OCI-LY1 (cell line): ENCODE measurements around the gene SEMA6B.

Source experiments
- H2AFZ ChIP-seq: fragments of 200-600 bp; sonication (generic), shearing (Covaris generic); 2 replicates; pipeline ENCODE4 v1.6.0; 2014; ENCODE audit warnings: antibody characterized with exemption, mild to moderate bottlenecking, low read length
- H3F3A ChIP-seq: fragments of 200-600 bp; sonication (generic), shearing (Covaris generic); 2 replicates; pipeline ENCODE4 v1.6.0; 2014; ENCODE audit warnings: mild to moderate bottlenecking, antibody characterized with exemption, low read length, moderate library complexity; ENCODE audit not compliant: insufficient read depth
- H3K27ac ChIP-seq: fragments of 200-600 bp; sonication (generic); 2 replicates; pipeline ENCODE4 v1.5.1; 2014; ENCODE audit warnings: low read length, mixed run types, mild to moderate bottlenecking, low read depth; ENCODE audit not compliant: poor library complexity, severe bottlenecking
- H3K27me3 ChIP-seq: fragments of 200-600 bp; sonication (generic); 2 replicates; pipeline ENCODE4 v1.6.0; 2014; ENCODE audit warnings: antibody characterized with exemption, mild to moderate bottlenecking, low read length, moderate library complexity; ENCODE audit not compliant: insufficient read depth
- H3K36me3 ChIP-seq: fragments of 200-600 bp; sonication (generic); 2 replicates; pipeline ENCODE4 v1.6.1; 2014; ENCODE audit warnings: mild to moderate bottlenecking, antibody characterized with exemption, low read length, moderate library complexity, mixed read lengths; ENCODE audit not compliant: insufficient read depth
- H3K4me1 ChIP-seq: fragments of 200-600 bp; sonication (generic); 2 replicates; pipeline ENCODE4 v1.5.1; 2014; ENCODE audit warnings: mild to moderate bottlenecking, low read length, moderate library complexity; ENCODE audit not compliant: insufficient read depth, severe bottlenecking
- H3K4me2 ChIP-seq: fragments of 200-600 bp; sonication (generic), shearing (Covaris generic); 2 replicates; pipeline ENCODE4 v1.6.1; 2014; ENCODE audit warnings: low read length
- H3K4me3 ChIP-seq: fragments of 200-600 bp; sonication (generic); 2 replicates; pipeline ENCODE4 v1.5.1; 2014; ENCODE audit warnings: low read length, low read depth, mild to moderate bottlenecking, mixed read lengths; ENCODE audit not compliant: poor library complexity, severe bottlenecking
- H3K79me2 ChIP-seq: fragments of 200-600 bp; shearing (Covaris generic); 2 replicates; pipeline ENCODE4 v1.6.1; 2016; ENCODE audit warnings: mixed run types, low read length, mixed read lengths; ENCODE audit not compliant: insufficient read depth
- H3K9ac ChIP-seq: fragments of 200-600 bp; sonication (generic), shearing (Covaris generic); 2 replicates; pipeline ENCODE4 v1.6.1; 2014; ENCODE audit warnings: mild to moderate bottlenecking, low read length, mixed read lengths
- H3K9me2 ChIP-seq: fragments of 200-600 bp; sonication (generic), shearing (Covaris generic); 2 replicates; pipeline ENCODE4 v1.6.1; 2014; ENCODE audit warnings: low read depth, mild to moderate bottlenecking, low read length, mixed read lengths
- H3K9me3 ChIP-seq: fragments of 200-600 bp; shearing (Covaris generic); 2 replicates; pipeline ENCODE4 v1.6.1; 2014; ENCODE audit warnings: low read length, mixed read lengths
- H4K20me1 ChIP-seq: fragments of 200-600 bp; sonication (generic), shearing (Covaris generic); 2 replicates; pipeline ENCODE4 v1.6.0; 2016; ENCODE audit warnings: mild to moderate bottlenecking, low read length; ENCODE audit not compliant: insufficient read depth
- CTCF ChIP-seq: fragments of 200-600 bp; sonication (generic), shearing (Covaris generic); IDR thresholded peaks from 2 replicates; pipeline ENCODE4 v1.5.1; 2017; ENCODE audit warnings: mild to moderate bottlenecking, antibody characterized with exemption, low read length, moderate library complexity, mixed read lengths
- EZH2 ChIP-seq: fragments of 200-600 bp; sonication (generic), shearing (Covaris generic); IDR thresholded peaks from 2 replicates; pipeline ENCODE4 v1.8.0; 2017; ENCODE audit warnings: borderline replicate concordance, mixed run types, mild to moderate bottlenecking, antibody characterized with exemption, low read length, moderate library complexity, mixed read lengths

SEMA6B gene

GRCh38 chr19:4515732-4516131 is 43.8 kb downstream of the SEMA6B start:
- Histone ChIP-seq H3K4me2 (no peak overlapping the region), H2AFZ (no peak overlapping the region), H3K36me3 (no peaks in the 10 kb centered on the region), H3K9ac (no peak overlapping the region), H3K4me1 (no peaks in the 10 kb centered on the region), H3K9me2 (no peaks in the 10 kb centered on the region), H4K20me1 (no peaks in the 10 kb centered on the region), H3K27ac (no peak overlapping the region), H3K9me3 (no peaks in the 10 kb centered on the region), H3F3A (no peaks in the 10 kb centered on the region), H3K27me3 (no peaks in the 10 kb centered on the region), H3K79me2 (no peaks in the 10 kb centered on the region), H3K4me3 (no peak overlapping the region)
- TF ChIP-seq EZH2 (no peak), CTCF (no peak)

GRCh38 chr19:4513248-4513647 is 46.2 kb downstream of the SEMA6B start:
- H3K79me2 ChIP-seq: no peaks in the 10 kb centered on the region
- no peaks in the 10 kb centered on the region for H3K9me2 ChIP-seq
- H3F3A ChIP-seq: no peaks in the 10 kb centered on the region
- no peak overlapping the region for H3K27ac ChIP-seq
- H3K4me3 ChIP-seq: no peak overlapping the region
- TF ChIP-seq CTCF: no peak
- no peak for TF ChIP-seq EZH2
- no peaks in the 10 kb centered on the region for H3K27me3 ChIP-seq
- no peaks in the 10 kb centered on the region for H3K4me1 ChIP-seq
- no peak overlapping the region for H2AFZ ChIP-seq
- no peaks in the 10 kb centered on the region for H4K20me1 ChIP-seq
- no peaks in the 10 kb centered on the region for H3K36me3 ChIP-seq
- H3K4me2 ChIP-seq: no peak overlapping the region
- H3K9me3 ChIP-seq: no peaks in the 10 kb centered on the region
- no peak overlapping the region for H3K9ac ChIP-seq

GRCh38 chr19:4512070-4512469 is 47.4 kb downstream of the SEMA6B start:
- H3K27ac ChIP-seq: no peak overlapping the region
- TF ChIP-seq CTCF (no peak), EZH2 (no peak)
- H3K9me2 ChIP-seq: no peaks in the 10 kb centered on the region
- H3K4me2 ChIP-seq: no peak overlapping the region
- H3K27me3 ChIP-seq: no peaks in the 10 kb centered on the region
- no peaks in the 10 kb centered on the region for H3K4me1 ChIP-seq
- H3K36me3 ChIP-seq: 0 out of 2 replicates have a peak, but pooled peaks cover under 1% of the 10 kb centered on the region
- H3K79me2 ChIP-seq: no peaks in the 10 kb centered on the region
- H2AFZ ChIP-seq: no peak overlapping the region
- no peaks in the 10 kb centered on the region for H3F3A ChIP-seq
- H3K9ac ChIP-seq: no peak overlapping the region
- no peaks in the 10 kb centered on the region for H4K20me1 ChIP-seq
- no peaks in the 10 kb centered on the region for H3K9me3 ChIP-seq
- no peak overlapping the region for H3K4me3 ChIP-seq
